IMR-90 (cell line): ENCODE measurements around the gene ACSS3. TPM values are rescaled to one million over a fixed set of nuclear protein-coding genes. Genes with fewer than 3 reads are reported as not detected.

Experiments used
- ATAC-seq: fragments of 200-7000 bp; cut with Tn5 transposase; 2 replicates; pipeline ENCODE4 v1.9.1; 2020; ENCODE audit warnings: low read depth, mild to moderate bottlenecking, moderate library complexity
- BruUV-seq: library from RNA; stranded (reverse); fragments of 400-500 nt; replicated peaks from 2 replicates; lab custom pipeline; 2021; lab: Mats Ljungman, UMichigan
- CTCF ChIA-PET: fragments of 300-600 bp; formaldehyde crosslinking; extraction: SDS; loops from one replicate; lab custom pipeline; 2021; ENCODE audit warnings: antibody characterized with exemption; lab: Yijun Ruan, JAX
- POLR2A ChIA-PET: fragments of 300-600 bp; sonication (Branson Sonifier 250); formaldehyde crosslinking; loops from one replicate; lab custom pipeline; 2022; ENCODE audit warnings: antibody characterized with exemption; ENCODE audit not compliant: unreplicated experiment; lab: Charles Lee
- DNase-seq: peaks from one replicate; pipeline ENCODE4 v3.0.0; 2013
- H2AFZ ChIP-seq: replicated peaks from 2 replicates; pipeline ENCODE3; 2013; ENCODE audit warnings: low read length, mild to moderate bottlenecking; ENCODE audit not compliant: poor library complexity
- H2AK5ac ChIP-seq: 2 replicates; pipeline ENCODE4 v1.6.1; 2013; ENCODE audit warnings: low read depth, low read length, inconsistent platforms
- H2AK9ac ChIP-seq: replicated peaks from 2 replicates; pipeline ENCODE3; 2013; ENCODE audit warnings: mild to moderate bottlenecking, low read depth, low read length, moderate library complexity; ENCODE audit not compliant: poor library complexity
- H2BK120ac ChIP-seq: 2 replicates; pipeline ENCODE4 v1.6.1; 2013; ENCODE audit warnings: low read depth, low read length, inconsistent platforms
- H2BK15ac ChIP-seq: 3 replicates; pipeline ENCODE4 v1.6.1; 2013; ENCODE audit warnings: low read depth, low read length, inconsistent platforms
- H2BK20ac ChIP-seq: 2 replicates; pipeline ENCODE4 v1.6.1; 2013; ENCODE audit warnings: low read depth, mild to moderate bottlenecking, inconsistent platforms, low read length, moderate library complexity
- H2BK5ac ChIP-seq: 2 replicates; pipeline ENCODE4 v1.6.1; 2013; ENCODE audit warnings: mild to moderate bottlenecking, low read depth, low read length, inconsistent platforms; ENCODE audit not compliant: poor library complexity, severe bottlenecking
- H3K14ac ChIP-seq: replicated peaks from 2 replicates; pipeline ENCODE4 v1.6.1; 2013; ENCODE audit warnings: low read depth, low read length, inconsistent platforms
- H3K18ac ChIP-seq: 2 replicates; pipeline ENCODE4 v1.6.1; 2013; ENCODE audit warnings: low read depth, low read length, control low read depth
- H3K23ac ChIP-seq: 2 replicates; pipeline ENCODE4 v1.6.1; 2013; ENCODE audit warnings: low read depth, low read length, inconsistent platforms
- H3K27ac ChIP-seq: 2 replicates; pipeline ENCODE4 v1.5.1; 2013; ENCODE audit warnings: mild to moderate bottlenecking, control low read depth, low read length; ENCODE audit not compliant: insufficient read depth
- H3K27me3 ChIP-seq: 2 replicates; pipeline ENCODE4 v1.6.1; 2013; ENCODE audit warnings: low read length; ENCODE audit not compliant: control insufficient read depth, insufficient read depth
- H3K36me3 ChIP-seq: 2 replicates; pipeline ENCODE4 v1.6.1; 2013; ENCODE audit warnings: low read length, mixed read lengths; ENCODE audit not compliant: control insufficient read depth, insufficient read depth
- H3K4ac ChIP-seq: 2 replicates; pipeline ENCODE4 v1.6.1; 2013; ENCODE audit warnings: low read depth, low read length, inconsistent platforms
- H3K4me1 ChIP-seq: 2 replicates; pipeline ENCODE4 v1.6.1; 2013; ENCODE audit warnings: low read length, mixed read lengths; ENCODE audit not compliant: control insufficient read depth, insufficient read depth
- H3K4me2 ChIP-seq: 2 replicates; pipeline ENCODE4 v1.6.1; 2013; ENCODE audit warnings: low read depth, mild to moderate bottlenecking, control low read depth, low read length, moderate library complexity
- H3K4me3 ChIP-seq: 2 replicates; pipeline ENCODE4 v1.5.1; 2013; ENCODE audit warnings: low read depth, mild to moderate bottlenecking, control low read depth, low read length, moderate library complexity; ENCODE audit not compliant: insufficient read depth
- H3K56ac ChIP-seq: 2 replicates; pipeline ENCODE4 v1.6.1; 2013; ENCODE audit warnings: low read length, inconsistent platforms; ENCODE audit not compliant: insufficient read depth; ENCODE audit errors: extremely low read depth
- H3K79me1 ChIP-seq, 2 experiments: 2 replicates each; pipeline ENCODE4 v1.6.1; 2013; ENCODE audit warnings: low read length in 2 of 2, inconsistent platforms in 1 of 2, low read depth in 1 of 2
- H3K9ac ChIP-seq: 2 replicates; pipeline ENCODE4 v1.6.1; 2013; ENCODE audit warnings: low read depth, low read length, control low read depth
- H3K9me1 ChIP-seq: 2 replicates; pipeline ENCODE4 v1.6.1; 2013; ENCODE audit warnings: low read length, inconsistent platforms; ENCODE audit not compliant: insufficient read depth
- H3K9me3 ChIP-seq: 2 replicates; pipeline ENCODE4 v1.6.1; 2013; ENCODE audit warnings: low read length; ENCODE audit not compliant: control insufficient read depth, insufficient read depth
- H4K20me1 ChIP-seq: 2 replicates; pipeline ENCODE4 v1.6.1; 2013; ENCODE audit warnings: low read length, inconsistent platforms; ENCODE audit not compliant: insufficient read depth
- H4K5ac ChIP-seq: 2 replicates; pipeline ENCODE4 v1.6.1; 2013; ENCODE audit warnings: mild to moderate bottlenecking, low read depth, low read length, control low read depth
- H4K8ac ChIP-seq, 2 experiments: 2 replicates each; pipeline ENCODE4 v1.6.1; 2013; ENCODE audit warnings: low read depth in 2 of 2, low read length in 2 of 2, control low read depth in 1 of 2, inconsistent platforms in 1 of 2
- H4K91ac ChIP-seq: 2 replicates; pipeline ENCODE4 v1.6.1; 2013; ENCODE audit warnings: low read depth, low read length, inconsistent platforms; ENCODE audit not compliant: insufficient read depth
- BHLHE40 ChIP-seq: fragments of 150-350 bp; IDR thresholded peaks from 2 replicates; pipeline ENCODE4 v1.6.1; 2016; ENCODE audit warnings: mild to moderate bottlenecking, low read depth, low read length
- CEBPB ChIP-seq: IDR thresholded peaks from 2 replicates; pipeline ENCODE4 v1.6.1; 2012; ENCODE audit warnings: low read depth, low read length, improper control_type of control experiment
- CHD1 ChIP-seq: IDR thresholded peaks from 2 replicates; pipeline ENCODE4 v1.6.1; 2012; ENCODE audit warnings: low read depth, low read length, improper control_type of control experiment
- FOS ChIP-seq: fragments of 150-350 bp; IDR thresholded peaks from 2 replicates; pipeline ENCODE4 v1.6.1; 2016; ENCODE audit warnings: low read depth, low read length
- MAFK ChIP-seq: IDR thresholded peaks from 2 replicates; pipeline ENCODE4 v1.6.1; 2012; ENCODE audit warnings: low read depth, low read length, improper control_type of control experiment
- MAZ ChIP-seq: IDR thresholded peaks from 2 replicates; pipeline ENCODE4 v1.6.1; 2012; ENCODE audit warnings: low read depth, mild to moderate bottlenecking, low read length, improper control_type of control experiment, moderate library complexity, borderline replicate concordance
- MXI1 ChIP-seq: IDR thresholded peaks from 2 replicates; pipeline ENCODE4 v1.6.1; 2012; ENCODE audit warnings: low read depth, mild to moderate bottlenecking, low read length, moderate library complexity, borderline replicate concordance
- NFE2L2 ChIP-seq: fragments of 150-350 bp; IDR thresholded peaks from 2 replicates; pipeline ENCODE4 v1.6.1; 2016; ENCODE audit warnings: low read depth, mild to moderate bottlenecking, low read length
- POLR2A ChIP-seq: IDR thresholded peaks from 2 replicates; pipeline ENCODE4 v1.6.1; 2012; ENCODE audit warnings: mild to moderate bottlenecking, low read depth, low read length
- RAD21 ChIP-seq: IDR thresholded peaks from 2 replicates; pipeline ENCODE4 v1.6.1; 2012; ENCODE audit warnings: low read length, improper control_type of control experiment
- RCOR1 ChIP-seq: IDR thresholded peaks from 2 replicates; pipeline ENCODE4 v1.6.1; 2012; ENCODE audit warnings: mild to moderate bottlenecking, low read length, improper control_type of control experiment; ENCODE audit not compliant: insufficient replicate concordance
- RFX5 ChIP-seq: IDR thresholded peaks from 2 replicates; pipeline ENCODE4 v1.8.0; 2012; ENCODE audit warnings: low read depth, mild to moderate bottlenecking, low read length, moderate library complexity
- SMC3 ChIP-seq: fragments of 150-350 bp; IDR thresholded peaks from 2 replicates; pipeline ENCODE4 v1.6.1; 2016; ENCODE audit warnings: low read depth, mild to moderate bottlenecking, antibody characterized with exemption, low read length, moderate library complexity
- USF2 ChIP-seq: fragments of 150-350 bp; IDR thresholded peaks from 2 replicates; pipeline ENCODE4 v1.6.1; 2017; ENCODE audit warnings: mild to moderate bottlenecking, antibody characterized with exemption, low read length, low read depth
- dilution Hi-C: fragments of 300-500 bp; cut with HindIII; formaldehyde crosslinking; loops from one replicate; pipeline ENCODE4 v1.14.3; 2018; ENCODE audit warnings: low sequenced_read_pairs; ENCODE audit not compliant: unreplicated experiment
- in situ Hi-C: fragments of 300-500 bp; cut with MboI; formaldehyde crosslinking; loops from 3 replicates; pipeline ENCODE4 v1.14.3; 2019; ENCODE audit warnings: low sequenced_read_pairs, inconsistent platforms, mixed read lengths
- intact Hi-C: fragments of 100-400 bp; cut with micrococcal nuclease; formaldehyde crosslinking; loops from 2 replicates; pipeline ENCODE4 v1.10.0; 2022
- polyA plus RNA-seq, 3 experiments: library from polyadenylated mRNA; depleted of rRNA; stranded (reverse); fragments of >200 nt; gene quantifications; 2 replicates each; pipeline ENCODE4 v1.2.3, GENCODE V29; 2012; ENCODE audit warnings: low replicate concordance in 1 of 3
- total RNA-seq: library from RNA; depleted of rRNA; stranded (reverse); fragments of >200 nt; gene quantifications from 2 replicates; pipeline ENCODE4 v1.2.3, GENCODE V29; 2012
- TF ChIP-seq, protein P1 (sequence below): conservative IDR thresholded peaks from 2 replicates; pipeline ENCODE4 v1.5.1; 2012; ENCODE audit warnings: mild to moderate bottlenecking, low read depth, low read length, improper control_type of control experiment
- TF ChIP-seq, protein P2 (sequence below): fragments of 150-350 bp; IDR thresholded peaks from 2 replicates; pipeline ENCODE4 v1.6.1; 2016; ENCODE audit warnings: low read depth, mild to moderate bottlenecking, low read length, moderate library complexity, borderline replicate concordance

ACSS3 gene
- total and polyA plus RNA-seq, 2 of the 4 experiments (the other 2 are of a cell fraction), result 0.84 to 2.0 TPM

DNA sequence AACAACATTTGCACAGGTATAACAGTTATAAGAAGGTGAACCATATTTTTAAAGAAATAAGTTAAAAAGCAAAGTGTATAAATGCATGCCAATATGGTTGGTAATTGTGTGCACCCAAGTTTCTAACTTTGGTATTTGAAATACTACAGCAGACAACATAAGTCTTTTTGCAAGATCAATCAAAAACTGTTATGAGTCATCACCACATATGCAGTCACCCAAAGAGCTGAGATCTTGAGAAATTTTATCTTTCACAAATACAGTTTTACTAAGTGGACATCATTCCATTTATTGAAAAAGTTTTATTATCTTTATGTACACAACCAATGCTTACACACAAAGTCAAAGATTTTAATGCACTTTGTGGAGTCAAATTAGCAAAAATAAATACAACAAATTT lies 7.0 kb upstream of the ACSS3 start:
- no peak overlapping the region for H3K9ac ChIP-seq
- no peak overlapping the region for H3K14ac ChIP-seq
- H3K4me2 ChIP-seq, result no peak overlapping the region
- no peak overlapping the region for H2BK15ac ChIP-seq
- in situ Hi-C loops (no loop called here), intact Hi-C loops (no loop called here), dilution Hi-C loops (no loop called here)
- DNase-seq (no peak), ATAC-seq (no peak)
- ChIA-PET POLR2A (no interaction called here), CTCF (no interaction called here)
- no peak overlapping the region for H3K23ac ChIP-seq
- no peak overlapping the region for H3K56ac ChIP-seq
- H2AFZ ChIP-seq, result no peak overlapping the region
- H3K18ac ChIP-seq, result no peak overlapping the region
- no peak overlapping the region for H3K4me3 ChIP-seq
- no TSS peak for BruUV-seq
- no peaks in the 10 kb centered on the region for H3K4me1 ChIP-seq
- no peaks in the 10 kb centered on the region for H4K20me1 ChIP-seq
- no peak overlapping the region for H2BK20ac ChIP-seq
- TF ChIP-seq CEBPB, result no peak
- no peak for TF ChIP-seq MAZ
- TF ChIP-seq POLR2A, result no peak
- TF ChIP-seq MXI1, result no peak
- TF ChIP-seq RFX5, result no peak
- no peak for TF ChIP-seq RAD21
- TF ChIP-seq USF2, result no peak
- no peak for TF ChIP-seq FOS
- TF ChIP-seq BHLHE40, result no peak
- TF ChIP-seq, protein P1, sequence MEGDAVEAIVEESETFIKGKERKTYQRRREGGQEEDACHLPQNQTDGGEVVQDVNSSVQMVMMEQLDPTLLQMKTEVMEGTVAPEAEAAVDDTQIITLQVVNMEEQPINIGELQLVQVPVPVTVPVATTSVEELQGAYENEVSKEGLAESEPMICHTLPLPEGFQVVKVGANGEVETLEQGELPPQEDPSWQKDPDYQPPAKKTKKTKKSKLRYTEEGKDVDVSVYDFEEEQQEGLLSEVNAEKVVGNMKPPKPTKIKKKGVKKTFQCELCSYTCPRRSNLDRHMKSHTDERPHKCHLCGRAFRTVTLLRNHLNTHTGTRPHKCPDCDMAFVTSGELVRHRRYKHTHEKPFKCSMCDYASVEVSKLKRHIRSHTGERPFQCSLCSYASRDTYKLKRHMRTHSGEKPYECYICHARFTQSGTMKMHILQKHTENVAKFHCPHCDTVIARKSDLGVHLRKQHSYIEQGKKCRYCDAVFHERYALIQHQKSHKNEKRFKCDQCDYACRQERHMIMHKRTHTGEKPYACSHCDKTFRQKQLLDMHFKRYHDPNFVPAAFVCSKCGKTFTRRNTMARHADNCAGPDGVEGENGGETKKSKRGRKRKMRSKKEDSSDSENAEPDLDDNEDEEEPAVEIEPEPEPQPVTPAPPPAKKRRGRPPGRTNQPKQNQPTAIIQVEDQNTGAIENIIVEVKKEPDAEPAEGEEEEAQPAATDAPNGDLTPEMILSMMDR, result no peak
- no peak for TF ChIP-seq RCOR1
- no peak for TF ChIP-seq MAFK
- TF ChIP-seq CHD1, result no peak
- TF ChIP-seq NFE2L2, result no peak
- TF ChIP-seq, protein P2, sequence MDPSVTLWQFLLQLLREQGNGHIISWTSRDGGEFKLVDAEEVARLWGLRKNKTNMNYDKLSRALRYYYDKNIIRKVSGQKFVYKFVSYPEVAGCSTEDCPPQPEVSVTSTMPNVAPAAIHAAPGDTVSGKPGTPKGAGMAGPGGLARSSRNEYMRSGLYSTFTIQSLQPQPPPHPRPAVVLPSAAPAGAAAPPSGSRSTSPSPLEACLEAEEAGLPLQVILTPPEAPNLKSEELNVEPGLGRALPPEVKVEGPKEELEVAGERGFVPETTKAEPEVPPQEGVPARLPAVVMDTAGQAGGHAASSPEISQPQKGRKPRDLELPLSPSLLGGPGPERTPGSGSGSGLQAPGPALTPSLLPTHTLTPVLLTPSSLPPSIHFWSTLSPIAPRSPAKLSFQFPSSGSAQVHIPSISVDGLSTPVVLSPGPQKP, result no peak
- no peak for TF ChIP-seq SMC3
- H3K27ac ChIP-seq, result no peak overlapping the region
- H3K9me1 ChIP-seq, result no peaks in the 10 kb centered on the region
- no peaks in the 10 kb centered on the region; the same call in 1 of the 2 replicates for H3K27me3 ChIP-seq
- H3K4ac ChIP-seq, result no peak overlapping the region
- H3K9me3 ChIP-seq, result no peaks in the 10 kb centered on the region
- no peak overlapping the region for H2AK9ac ChIP-seq
- no peak overlapping the region for H4K5ac ChIP-seq
- H4K8ac ChIP-seq, result no peak overlapping the region
- no peaks in the 10 kb centered on the region for H3K79me1 ChIP-seq
- no peaks in the 10 kb centered on the region for H3K36me3 ChIP-seq
- no peak overlapping the region for H2BK120ac ChIP-seq
- no peak overlapping the region for H2BK5ac ChIP-seq
- H2AK5ac ChIP-seq, result no peak overlapping the region
- no peak overlapping the region for H4K91ac ChIP-seq
